ENCODE data around the gene MAP1S. TPM values are rescaled to one million over a fixed set of nuclear protein-coding genes. Genes with fewer than 3 reads are reported as not detected.

Gene MAP1S
- total and polyA plus RNA-seq, 2 of the 4 experiments (the other 2 are of a cell fraction) = 6.1 to 48.6 TPM

DNA sequence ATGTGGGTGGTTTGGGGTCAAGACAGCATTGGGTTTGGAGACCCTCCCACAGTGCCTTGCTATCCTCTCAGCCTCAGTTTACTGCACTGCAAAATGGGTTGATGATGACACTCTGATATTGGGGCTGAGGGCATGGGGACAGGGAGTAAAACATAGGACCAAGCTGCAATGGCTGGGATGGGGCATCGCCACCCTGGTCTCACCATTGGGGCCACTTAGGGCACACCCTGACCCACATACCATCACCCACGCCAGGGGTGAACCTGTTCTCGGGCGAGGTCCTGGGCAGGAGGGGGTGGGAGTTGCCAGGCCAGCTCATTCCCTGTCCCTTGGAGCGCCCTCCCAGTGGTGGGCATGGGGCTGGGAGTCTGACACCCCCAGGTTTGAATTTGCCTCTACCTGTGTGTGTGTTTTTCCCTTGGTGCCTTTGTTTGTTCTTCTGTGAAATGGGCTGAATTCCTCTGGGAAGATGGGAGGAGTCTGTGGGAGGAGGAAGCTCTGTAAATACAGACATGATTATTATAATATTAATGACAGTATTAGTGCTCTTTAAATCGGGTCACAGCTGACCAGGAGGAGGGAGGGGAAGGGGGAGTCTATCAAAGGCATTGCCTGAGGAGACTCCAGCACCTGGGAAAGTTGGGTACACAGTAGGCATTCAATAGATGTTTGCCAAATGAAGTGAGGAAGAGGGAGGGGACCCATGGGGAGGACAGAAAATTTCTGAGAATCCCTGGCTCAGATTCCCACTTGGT lies 29.8 kb downstream of the MAP1S start:
- ChIA-PET POLR2A (ENCODE audit: unreplicated experiment) (no interaction called here), CTCF (interaction anchor here (0.6 kb wide), 1 partner anchor 228 kb away, joined by 4 read pairs; no protein-coding TSS in a partner anchor)
- Histone ChIP-seq H4K5ac (ENCODE audit: low read depth, low read length) (no peak overlapping the region), H3K36me3 (ENCODE audit: control insufficient read depth, insufficient read depth, low read length) (no peaks in the 10 kb centered on the region), H2BK5ac (ENCODE audit: low read depth, low read length, poor library complexity, severe bottlenecking) (no peak overlapping the region), H3K4ac (ENCODE audit: low read depth, low read length) (no peak overlapping the region), H2AK5ac (ENCODE audit: low read depth, low read length) (no peak overlapping the region), H2AK9ac (replicated peaks; ENCODE audit: low read depth, low read length, poor library complexity) (no peak overlapping the region), H3K4me2 (ENCODE audit: low read depth, low read length) (no peak overlapping the region), H3K14ac (replicated peaks; ENCODE audit: low read depth, low read length) (no peak overlapping the region), H2BK15ac (ENCODE audit: low read depth, low read length) (no peak overlapping the region), H3K79me1 (ENCODE audit: low read depth in 1 of 2, low read length in 2 of 2) (no peaks in the 10 kb centered on the region), H3K9ac (ENCODE audit: low read depth, low read length) (no peak overlapping the region), H3K9me1 (ENCODE audit: insufficient read depth, low read length) (0 out of 2 replicates have a peak, but pooled peaks cover 2% of the 10 kb centered on the region), H3K23ac (ENCODE audit: low read depth, low read length) (no peak overlapping the region), H3K27me3 (ENCODE audit: control insufficient read depth, insufficient read depth, low read length) (peaks cover 7% of the 10 kb centered on the region; the same call in 1 of the 2 replicates), H2BK20ac (ENCODE audit: low read depth, low read length) (no peak overlapping the region), H4K8ac (ENCODE audit: low read depth in 2 of 2, low read length in 2 of 2) (no peak overlapping the region), H3K4me1 (ENCODE audit: control insufficient read depth, insufficient read depth, low read length) (no peaks in the 10 kb centered on the region), H3K4me3 (ENCODE audit: insufficient read depth, low read depth, low read length) (no peak overlapping the region), H2AFZ (replicated peaks; ENCODE audit: low read length, poor library complexity) (no peak overlapping the region), H4K91ac (ENCODE audit: insufficient read depth, low read depth, low read length) (no peak overlapping the region), H2BK120ac (ENCODE audit: low read depth, low read length) (no peak overlapping the region), H3K18ac (ENCODE audit: low read depth, low read length) (no peak overlapping the region), H3K56ac (ENCODE audit: extremely low read depth, insufficient read depth, low read length) (no peak overlapping the region), H3K27ac (ENCODE audit: insufficient read depth, low read length) (no peak overlapping the region), H4K20me1 (ENCODE audit: insufficient read depth, low read length) (no peaks in the 10 kb centered on the region), H3K9me3 (ENCODE audit: control insufficient read depth, insufficient read depth, low read length) (no peaks in the 10 kb centered on the region)
- TF ChIP-seq POLR2A (IDR thresholded peaks at IDR 0.05; ENCODE audit: low read depth, low read length) (no peak), RCOR1 (IDR thresholded peaks at IDR 0.05; ENCODE audit: insufficient replicate concordance, low read length) (no peak), SMC3 (IDR thresholded peaks at IDR 0.05; ENCODE audit: low read depth, low read length) (no peak), CHD1 (IDR thresholded peaks at IDR 0.05; ENCODE audit: low read depth, low read length) (no peak), RAD21 (IDR thresholded peaks at IDR 0.05; ENCODE audit: low read length) (no peak), BHLHE40 (IDR thresholded peaks at IDR 0.05; ENCODE audit: low read depth, low read length) (no peak), FOS (IDR thresholded peaks at IDR 0.05; ENCODE audit: low read depth, low read length) (no peak), RFX5 (IDR thresholded peaks at IDR 0.05; ENCODE audit: low read depth, low read length) (no peak), CEBPB (IDR thresholded peaks at IDR 0.05; ENCODE audit: low read depth, low read length) (no peak)
- TF ChIP-seq, protein P1, sequence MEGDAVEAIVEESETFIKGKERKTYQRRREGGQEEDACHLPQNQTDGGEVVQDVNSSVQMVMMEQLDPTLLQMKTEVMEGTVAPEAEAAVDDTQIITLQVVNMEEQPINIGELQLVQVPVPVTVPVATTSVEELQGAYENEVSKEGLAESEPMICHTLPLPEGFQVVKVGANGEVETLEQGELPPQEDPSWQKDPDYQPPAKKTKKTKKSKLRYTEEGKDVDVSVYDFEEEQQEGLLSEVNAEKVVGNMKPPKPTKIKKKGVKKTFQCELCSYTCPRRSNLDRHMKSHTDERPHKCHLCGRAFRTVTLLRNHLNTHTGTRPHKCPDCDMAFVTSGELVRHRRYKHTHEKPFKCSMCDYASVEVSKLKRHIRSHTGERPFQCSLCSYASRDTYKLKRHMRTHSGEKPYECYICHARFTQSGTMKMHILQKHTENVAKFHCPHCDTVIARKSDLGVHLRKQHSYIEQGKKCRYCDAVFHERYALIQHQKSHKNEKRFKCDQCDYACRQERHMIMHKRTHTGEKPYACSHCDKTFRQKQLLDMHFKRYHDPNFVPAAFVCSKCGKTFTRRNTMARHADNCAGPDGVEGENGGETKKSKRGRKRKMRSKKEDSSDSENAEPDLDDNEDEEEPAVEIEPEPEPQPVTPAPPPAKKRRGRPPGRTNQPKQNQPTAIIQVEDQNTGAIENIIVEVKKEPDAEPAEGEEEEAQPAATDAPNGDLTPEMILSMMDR (conservative IDR thresholded peaks at IDR 0.05; ENCODE audit: low read depth, low read length) = no peak
- in situ Hi-C loops (cut with MboI; ENCODE audit: low sequenced_read_pairs) (no loop called here), intact Hi-C loops (cut with micrococcal nuclease) (no loop called here), dilution Hi-C loops (cut with HindIII; ENCODE audit: low sequenced_read_pairs, unreplicated experiment) (no loop called here)
- no CpG with 5 or more reads among the region's 6 CpGs for WGBS, 2 experiments (ENCODE audit: extremely low coverage in 2 of 2, insufficient read length in 1 of 2)
- ATAC-seq (ENCODE audit: low read depth) (no peak), DNase-seq (no peak)
- BruUV-seq (replicated peaks) = no TSS peak
